K562 (cell line): Measurements from ENCODE around the gene HSDL2. TPM values are rescaled to one million over a fixed set of nuclear protein-coding genes. Genes with fewer than 3 reads are reported as not detected.

Experiments
- BCLAF1 ChIP-seq, 2 experiments: fragments of 450-650 bp in 1 of 2; IDR thresholded peaks; 2 replicates each; pipeline ENCODE4 v1.6.1; 2011 to 2017; ENCODE audit warnings: low read depth in 2 of 2, antibody characterized with exemption in 1 of 2, borderline replicate concordance in 1 of 2, low read length in 1 of 2, mild to moderate bottlenecking in 1 of 2, mixed read lengths in 1 of 2; ENCODE audit not compliant: control insufficient read depth in 1 of 2
- CREB5 ChIP-seq: fragments of 250-450 bp; sonication (Bioruptor Pico); IDR thresholded peaks from 2 replicates; pipeline ENCODE4 v1.5.0; 2020; ENCODE audit warnings: mild to moderate bottlenecking
- HSF4 ChIP-seq: fragments of 250-450 bp; sonication (Bioruptor Pico); IDR thresholded peaks from 2 replicates; pipeline ENCODE4 v2.1.2; 2022; ENCODE audit warnings: mild to moderate bottlenecking, moderate library complexity, borderline replicate concordance
- NR4A1 ChIP-seq, 2 experiments: fragments of 250-450 bp in 1 of 2; fragments of 450-650 bp in 1 of 2; sonication (Bioruptor Pico) in 1 of 2; IDR thresholded peaks; 2 replicates each; pipeline versions ENCODE4 v1.4.0 to v1.6.1; 2016 to 2020; ENCODE audit warnings: mild to moderate bottlenecking in 2 of 2, missing compliant biosample characterization in 1 of 2, missing genetic modification characterization in 1 of 2, moderate library complexity in 1 of 2
- ZBTB17 ChIP-seq: fragments of 450-650 bp; formaldehyde crosslinking; IDR thresholded peaks from 2 replicates; pipeline ENCODE4 v1.4.0; 2020; ENCODE audit warnings: mild to moderate bottlenecking
- ZBTB40 ChIP-seq, 2 experiments: fragments of 450-650 bp in 1 of 2; sonication (generic) in 1 of 2; formaldehyde crosslinking in 1 of 2; IDR thresholded peaks; 2 replicates each; pipeline versions ENCODE4 v1.7.1 to v1.9.0; 2016 to 2022; ENCODE audit warnings: inconsistent platforms in 1 of 2, mild to moderate bottlenecking in 1 of 2, missing genetic modification reagents in 1 of 2
- polyA plus RNA-seq, 8 experiments: library from polyadenylated mRNA; depleted of rRNA in 4 of 8; stranded (reverse) in 5 of 8; unstranded in 3 of 8; fragments of >200 nt; fragmentation: Nextera tagmentation in 2 of 8; fragmentation: Illumina TruSeq in 1 of 8; extraction: Ambion mirVana in 2 of 8; extraction: Trizol in 1 of 8; gene quantifications; 2 replicates each; pipeline versions ENCODE4 v1.2.1 to v1.2.3, GENCODE V29; 2011 to 2014; ENCODE audit warnings: inconsistent platforms in 1 of 8, missing spikeins in 1 of 8
- total RNA-seq, 7 experiments: library from RNA; depleted of rRNA in 6 of 7; stranded (reverse); fragments of >200 nt in 6 of 7; fragmentation: Illumina TruSeq in 2 of 7; extraction: Trizol in 2 of 7; gene quantifications; 2 replicates each; pipeline versions ENCODE4 v1.2.1 to v1.2.3, GENCODE V29; 2011 to 2021; ENCODE audit warnings: low replicate concordance in 1 of 7

HSDL2 gene
- total and polyA plus RNA-seq, 9 of the 15 experiments (the other 6 are each of a cell fraction or from before 2014, with no cell fraction given) = 22.8 to 74.1 (median 35.6) TPM

GRCh38 chr9:112379177-112380101 lies 469 bp upstream of the HSDL2 start (continued):
- TF ChIP-seq ZBTB40 (IDR thresholded peaks at IDR 0.05) (peak; percentile 53), ZBTB40 (CRISPR knock-in tag; IDR thresholded peaks at IDR 0.05) (no peak), CREB5 (CRISPR knock-in tag) (no peak), BCLAF1 (IDR thresholded peaks at IDR 0.05; ENCODE audit: borderline replicate concordance in 1 of 2, control insufficient read depth in 1 of 2, low read depth in 2 of 2, low read length in 1 of 2) (no peak), HSF4 (no peak), ZBTB17 (peak; percentile 72), NR4A1 (CRISPR knock-in tag; IDR thresholded peaks at IDR 0.05) (0 out of 2 replicates have a peak, but pooled peaks have one; percentile 57), NR4A1 (tag; IDR thresholded peaks at IDR 0.05) (no peak)
